Measurements from ENCODE around the gene CFAP299.

DNA sequence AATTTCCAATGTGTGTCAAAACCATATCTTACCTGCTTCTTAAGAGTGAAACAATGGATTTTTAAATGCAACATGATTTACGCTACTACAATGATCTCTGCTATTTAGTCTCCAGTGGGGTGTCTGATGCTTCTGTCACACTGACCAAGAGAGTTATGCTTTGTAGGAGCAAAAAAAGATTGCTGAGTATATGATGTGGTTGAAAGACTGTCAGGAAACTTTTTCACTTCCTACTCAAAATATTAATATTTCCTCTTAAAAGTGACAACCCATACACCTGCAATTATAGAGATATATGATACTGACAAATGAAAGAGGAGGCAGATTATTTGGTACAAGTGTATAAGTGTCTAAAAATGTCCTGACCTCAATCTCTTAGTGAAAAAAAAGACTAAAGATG lies 589.8 kb downstream of the CFAP299 start:
- TF ChIP-seq RAD21 (IDR thresholded peaks at IDR 0.05; ENCODE audit: low read depth) (no peak), EZH2phosphoT487 (IDR thresholded peaks at IDR 0.05; ENCODE audit: borderline replicate concordance) (no peak), ZNF274 (IDR thresholded peaks at IDR 0.05; ENCODE audit: low read depth, low read length) (no peak), YY1 (IDR thresholded peaks at IDR 0.05; ENCODE audit: extremely low read depth, insufficient replicate concordance, low read depth, low read length) (no peak), ZFX (IDR thresholded peaks at IDR 0.05) (no peak), POLR2AphosphoS5 (IDR thresholded peaks at IDR 0.05; ENCODE audit: low read depth, low read length) (no peak)
- TF ChIP-seq, protein P1, sequence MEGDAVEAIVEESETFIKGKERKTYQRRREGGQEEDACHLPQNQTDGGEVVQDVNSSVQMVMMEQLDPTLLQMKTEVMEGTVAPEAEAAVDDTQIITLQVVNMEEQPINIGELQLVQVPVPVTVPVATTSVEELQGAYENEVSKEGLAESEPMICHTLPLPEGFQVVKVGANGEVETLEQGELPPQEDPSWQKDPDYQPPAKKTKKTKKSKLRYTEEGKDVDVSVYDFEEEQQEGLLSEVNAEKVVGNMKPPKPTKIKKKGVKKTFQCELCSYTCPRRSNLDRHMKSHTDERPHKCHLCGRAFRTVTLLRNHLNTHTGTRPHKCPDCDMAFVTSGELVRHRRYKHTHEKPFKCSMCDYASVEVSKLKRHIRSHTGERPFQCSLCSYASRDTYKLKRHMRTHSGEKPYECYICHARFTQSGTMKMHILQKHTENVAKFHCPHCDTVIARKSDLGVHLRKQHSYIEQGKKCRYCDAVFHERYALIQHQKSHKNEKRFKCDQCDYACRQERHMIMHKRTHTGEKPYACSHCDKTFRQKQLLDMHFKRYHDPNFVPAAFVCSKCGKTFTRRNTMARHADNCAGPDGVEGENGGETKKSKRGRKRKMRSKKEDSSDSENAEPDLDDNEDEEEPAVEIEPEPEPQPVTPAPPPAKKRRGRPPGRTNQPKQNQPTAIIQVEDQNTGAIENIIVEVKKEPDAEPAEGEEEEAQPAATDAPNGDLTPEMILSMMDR (IDR thresholded peaks at IDR 0.05 in 2 of 3, conservative IDR thresholded peaks at IDR 0.05 in 1 of 3; ENCODE audit: borderline replicate concordance in 1 of 3, insufficient read depth in 1 of 3, low read depth in 2 of 3, low read length in 2 of 3): no peak

All from HCT116 (cell line).